ENCODE measurements around the gene FGF6.
"Not testable (repeated sequence)": the region's sequence is repeated elsewhere in the genome, so short reads cannot be mapped to it uniquely, and the experiment has no call there.

The FGF6 gene

DNA sequence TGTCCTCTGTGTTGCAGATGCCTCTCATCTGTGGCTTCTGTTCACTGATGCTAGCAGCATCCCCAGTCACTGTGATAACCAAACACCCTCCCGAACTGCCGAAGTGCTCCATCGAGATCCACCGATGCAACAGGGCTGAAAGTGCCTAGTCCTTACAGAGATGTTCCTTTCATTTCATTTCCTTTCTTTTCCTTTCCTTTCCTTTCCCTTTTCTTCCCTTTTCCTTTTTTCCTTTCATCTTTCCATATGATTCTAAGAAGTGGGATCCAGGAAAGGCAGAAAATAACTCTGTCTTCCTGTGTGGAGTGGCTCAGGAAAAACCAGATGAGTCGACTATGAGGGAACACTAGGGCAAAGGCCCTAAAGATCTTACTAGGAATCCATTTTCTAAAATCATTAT, 26.7 kb downstream of the FGF6 start:
- no peak for DNase-seq (ENCODE audit: low read depth)

DNA sequence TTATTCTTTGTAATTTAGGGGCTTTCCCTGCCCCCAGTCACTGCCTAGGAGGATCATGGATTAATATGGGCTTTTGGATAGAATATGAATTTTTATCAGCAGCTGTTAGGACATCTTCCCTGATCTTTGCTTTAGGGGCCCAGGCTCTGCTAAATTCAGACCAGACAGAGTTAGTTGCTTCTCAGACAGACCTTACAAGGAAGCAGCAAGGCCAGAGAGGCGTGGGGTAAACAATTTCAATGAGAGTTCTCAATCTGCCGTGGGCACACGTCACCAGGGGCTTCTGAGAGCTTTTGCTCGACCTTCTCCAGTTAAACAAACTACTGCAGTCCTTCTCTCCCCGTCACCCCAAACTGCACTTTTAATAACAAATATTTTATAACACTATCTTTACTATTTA, 27.7 kb downstream of the FGF6 start:
- DNase-seq (ENCODE audit: low read depth), result no peak

DNA sequence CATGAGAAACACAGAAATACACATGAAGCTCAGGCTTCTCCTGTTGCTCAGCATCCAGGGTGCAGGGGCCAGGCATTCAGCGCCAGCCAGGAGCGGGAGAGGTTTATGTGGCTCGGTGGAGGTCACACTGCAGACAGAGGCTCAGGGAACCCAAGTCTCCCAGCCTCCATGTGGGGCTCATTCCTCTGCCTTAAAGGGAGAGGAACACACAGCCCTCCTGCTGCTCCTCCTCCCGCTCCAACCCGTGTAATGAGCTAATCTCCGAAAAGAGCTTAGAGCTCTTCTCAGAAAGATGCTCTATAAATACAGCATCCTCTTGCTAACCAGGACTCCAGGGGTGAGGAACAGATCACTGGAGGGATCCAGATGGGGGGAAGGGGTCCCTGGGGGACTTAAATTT, 28.2 kb downstream of the FGF6 start:
- DNase-seq (ENCODE audit: low read depth), result no peak

DNA sequence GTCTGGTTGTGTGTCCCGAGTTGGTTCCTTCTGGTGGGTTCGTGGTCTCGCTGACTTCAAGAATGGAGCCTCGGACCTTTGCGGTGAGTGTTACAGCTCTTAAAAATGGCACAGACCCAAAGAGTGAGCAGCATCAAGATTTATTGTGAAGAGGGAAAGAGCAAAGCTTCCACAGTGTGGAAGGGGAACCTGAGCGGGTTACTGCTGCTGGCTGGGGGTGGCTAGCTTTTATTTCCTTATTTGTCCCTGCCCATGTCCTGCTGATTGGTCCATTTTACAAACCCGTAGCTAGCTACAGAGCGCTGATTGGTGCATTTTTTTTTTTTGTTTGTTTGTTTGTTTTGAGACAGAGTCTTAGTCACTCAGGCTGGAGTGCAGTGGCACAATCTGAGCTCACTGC, 29.3 kb downstream of the FGF6 start:
- no peak for DNase-seq (ENCODE audit: low read depth)

DNA sequence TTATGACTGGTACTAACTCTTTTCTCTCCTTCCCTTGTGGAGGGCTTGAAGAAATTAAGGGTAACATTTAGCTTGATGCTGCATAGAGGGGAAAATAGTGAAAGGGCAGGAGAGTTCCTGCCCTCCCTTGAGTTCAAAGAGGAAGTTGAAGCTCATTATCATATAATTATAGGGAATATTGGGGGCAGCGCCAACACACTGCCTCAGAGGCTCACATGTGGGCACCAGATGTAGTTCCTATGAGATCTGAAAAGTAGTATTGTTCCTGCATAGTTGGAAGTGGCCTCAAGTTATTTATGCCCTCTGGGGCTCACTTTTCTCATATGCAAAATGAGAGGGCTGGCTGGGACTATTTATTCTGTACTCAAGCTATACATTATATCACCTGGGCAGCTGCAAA, 33.1 kb downstream of the FGF6 start:
- no peak for DNase-seq (ENCODE audit: low read depth)

DNA sequence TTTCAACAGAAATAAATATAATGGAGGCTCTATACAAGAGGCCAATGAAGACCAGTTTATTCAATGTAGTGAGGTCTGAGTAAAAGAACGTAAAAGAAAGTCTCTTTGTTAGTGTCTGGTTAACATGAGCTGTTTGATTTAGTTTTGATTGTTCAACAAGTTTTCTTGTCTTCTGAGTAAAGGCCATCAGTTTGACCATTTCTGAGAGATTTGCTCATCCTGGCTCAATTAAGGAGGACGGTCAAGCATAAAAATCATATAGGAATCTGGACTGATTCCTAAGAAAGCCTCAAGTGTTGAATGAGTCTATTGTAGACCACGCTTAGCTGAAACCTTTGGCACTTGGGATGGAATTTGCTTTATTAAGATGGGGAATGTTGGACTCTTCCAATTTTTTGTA, 33.6 kb downstream of the FGF6 start:
- no peak for DNase-seq (ENCODE audit: low read depth)

- no peak for DNase-seq (ENCODE audit: low read depth)
Measured at GRCh38 chr12:4407136-4407535, 38.5 kb downstream of the FGF6 start.

- DNase-seq (ENCODE audit: low read depth), result not testable (repeated sequence)
Measured at GRCh38 chr12:4404877-4405637, 40.6 kb downstream of the FGF6 start.

GRCh38 chr12:4402996-4403395, 42.6 kb downstream of the FGF6 start:
- no peak for DNase-seq (ENCODE audit: low read depth)

- DNase-seq (ENCODE audit: low read depth), result no peak
Measured at GRCh38 chr12:4401117-4401516, 44.5 kb downstream of the FGF6 start.

DNA sequence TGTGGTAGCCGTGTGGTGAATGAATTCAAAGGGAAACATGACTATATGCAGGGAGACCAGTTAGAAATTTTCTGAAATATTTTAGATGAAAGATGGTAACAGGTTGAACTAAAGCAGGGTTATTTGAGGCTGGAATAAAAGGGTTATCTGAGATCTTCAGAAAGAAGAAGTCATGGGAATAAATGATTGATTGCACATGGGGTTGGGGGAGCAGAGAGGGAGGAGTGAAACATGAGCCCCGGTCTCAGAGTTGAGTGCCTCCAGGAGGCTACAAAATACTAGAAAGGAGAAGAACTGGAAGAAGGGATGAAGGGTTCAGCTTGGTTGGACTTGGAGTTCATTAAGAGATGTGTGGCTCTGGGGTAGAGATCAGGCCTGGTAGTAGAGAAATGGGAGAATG, 49.8 kb downstream of the FGF6 start:
- DNase-seq (ENCODE audit: low read depth), result no peak

GRCh38 chr12:4393211-4393610, 52.4 kb downstream of the FGF6 start:
- DNase-seq (ENCODE audit: low read depth), result no peak

DNA sequence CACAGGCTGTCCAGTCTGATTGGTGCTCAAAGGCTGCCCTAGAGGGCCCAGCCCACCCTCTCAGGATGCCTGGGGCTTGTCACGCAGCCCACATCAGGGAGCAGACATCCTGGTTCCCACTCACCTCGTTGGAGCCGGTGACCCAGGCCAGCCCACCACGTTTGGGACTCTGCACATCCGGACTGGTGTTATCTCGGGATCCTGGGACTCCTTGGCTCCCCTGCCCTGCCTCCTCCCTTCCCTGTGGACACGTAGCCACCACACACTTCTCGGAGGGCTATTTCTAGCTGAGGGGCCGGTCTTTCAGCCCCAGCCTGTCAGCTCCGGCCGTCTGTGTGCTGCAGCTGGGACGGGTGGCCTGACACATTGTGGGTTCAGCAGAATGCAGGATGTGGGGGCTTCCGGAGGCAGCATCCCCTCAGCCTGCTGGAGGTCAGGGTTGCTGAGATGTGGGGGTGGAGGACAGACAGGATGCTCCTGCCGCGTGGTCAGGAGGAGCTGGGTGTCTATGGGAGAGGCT, 53.3 kb downstream of the FGF6 start:
- no peak for DNase-seq (ENCODE audit: low read depth)

GRCh38 chr12:4388662-4389061, 57.0 kb downstream of the FGF6 start:
- no peak for DNase-seq (ENCODE audit: low read depth)

GRCh38 chr12:4388032-4388431, 57.6 kb downstream of the FGF6 start:
- no peak for DNase-seq (ENCODE audit: low read depth)

GRCh38 chr12:4387607-4388006, 58.0 kb downstream of the FGF6 start:
- no peak for DNase-seq (ENCODE audit: low read depth)

- DNase-seq (ENCODE audit: low read depth), result no peak
Measured at GRCh38 chr12:4386801-4387200, 58.8 kb downstream of the FGF6 start.

Data from EH (cell line).